T47D (cell line): ENCODE results near the gene RPIA.
A peak's percentile ranks its signal among the peaks of the same experiment; 100 is the strongest.

Experiments used
- DNase-seq, 2 experiments: peaks; one replicate each; pipeline versions ENCODE4 v3.0.0 to v3.0.0-alpha.2; 2011 to 2012; ENCODE audit warnings: low read depth in 1 of 2, low spot score in 1 of 2
- JUND ChIP-seq: IDR thresholded peaks from 2 replicates; pipeline ENCODE4 v1.6.1; 2012; ENCODE audit warnings: low read depth
- in situ Hi-C: cut with HindIII; loops from 2 replicates; pipeline ENCODE4 v1.10.0; 2016; ENCODE audit warnings: low sequenced_read_pairs, low pct_unique_long_range_greater_than_20kb

Gene RPIA

DNA sequence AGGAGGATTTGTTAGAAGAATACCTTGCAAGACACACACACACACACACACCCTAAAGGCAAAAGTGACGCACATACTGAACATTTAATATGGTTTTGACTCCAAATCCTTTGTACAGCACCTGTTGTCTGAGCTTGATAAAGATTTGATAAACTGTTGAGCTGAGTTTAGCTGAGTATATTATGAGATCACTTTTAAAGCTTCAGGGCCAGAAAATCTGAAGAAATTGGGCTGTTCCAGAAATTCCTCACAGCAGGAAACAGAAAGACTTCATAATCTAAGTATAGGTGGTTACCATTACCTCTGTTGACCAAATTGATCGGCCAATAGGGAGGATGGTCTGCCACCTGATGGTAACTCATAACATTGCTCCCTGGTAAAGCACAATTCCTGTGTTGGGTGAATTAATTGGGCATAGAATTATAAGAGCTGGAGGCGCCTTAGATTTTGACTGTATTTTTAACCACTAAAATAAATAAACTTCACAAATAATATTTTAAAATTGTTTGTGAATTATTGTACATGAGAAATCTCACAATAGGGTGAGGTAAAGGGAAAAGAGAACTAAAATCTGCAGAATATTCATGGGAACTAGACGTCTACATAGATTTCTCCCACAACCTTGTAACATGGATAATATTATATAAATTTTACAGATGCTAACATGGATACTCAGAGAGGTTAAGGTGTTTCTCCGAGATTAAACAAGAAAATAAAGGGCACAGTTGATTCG lies 21.8 kb upstream of the RPIA start:
- TF ChIP-seq JUND: no peak
- in situ Hi-C loops: no loop called here

DNA sequence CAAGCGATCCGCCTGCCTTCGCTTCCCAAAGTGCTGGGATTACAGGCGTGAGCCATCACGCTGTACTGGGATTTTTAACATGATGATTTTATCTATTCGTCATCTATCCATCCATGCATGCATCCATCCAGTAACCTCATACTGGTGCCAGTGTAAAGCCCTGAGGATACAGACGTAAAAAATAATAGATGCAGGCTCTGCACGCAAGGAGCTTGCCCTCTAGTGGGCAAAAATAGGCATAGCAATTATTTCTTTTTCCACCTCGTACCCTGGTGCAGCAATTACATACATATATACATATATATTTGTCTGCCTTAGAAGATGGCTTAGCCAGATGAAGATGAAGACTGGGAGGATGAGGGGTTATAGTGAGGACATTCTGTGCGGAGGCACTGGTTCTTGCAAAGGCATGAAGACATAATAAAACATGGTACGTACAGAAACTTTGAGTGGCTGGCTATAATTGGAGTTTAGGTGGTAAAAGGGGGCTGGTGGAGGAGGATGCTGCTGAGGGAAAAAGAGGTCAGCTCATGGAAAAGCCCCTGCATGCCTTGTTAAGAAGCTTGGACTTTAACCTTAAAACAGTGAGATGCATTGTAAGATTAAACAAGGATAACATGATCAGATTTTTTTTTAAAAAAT lies 19.6 kb upstream of the RPIA start:
- in situ Hi-C loops: no loop called here
- TF ChIP-seq JUND: no peak
- peak; percentile 23 to 65 for DNase-seq

More for the DNA sequence above, 21.8 kb upstream of the RPIA start:
- DNase-seq: peak; percentile 34 to 66

DNA sequence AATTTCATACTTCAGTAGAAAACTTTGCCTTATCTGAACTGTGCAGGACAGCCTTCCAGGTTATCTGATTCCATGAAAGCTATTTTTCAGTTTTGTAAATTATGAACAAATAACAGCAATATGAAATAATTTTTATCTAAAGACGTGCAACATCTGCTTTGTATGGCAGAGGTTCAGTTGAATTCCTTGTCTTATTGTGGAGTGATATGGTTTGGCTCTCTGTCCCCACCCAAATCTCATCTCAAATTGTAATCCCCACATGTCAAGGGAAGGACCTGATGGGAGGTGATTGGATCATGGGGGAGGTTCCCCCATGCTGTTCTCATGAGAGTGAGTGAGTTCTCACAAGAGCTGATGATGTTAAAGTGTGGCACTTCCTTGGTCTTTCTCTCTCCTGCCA lies 18.1 kb upstream of the RPIA start:
- in situ Hi-C loops: no loop called here
- no peak for DNase-seq
- no peak for TF ChIP-seq JUND

- in situ Hi-C loops: no loop called here
- no peak for DNase-seq
- TF ChIP-seq JUND: no peak
These were observed 11.1 kb upstream of the RPIA start for GRCh38 chr2:88680266-88680902.

DNA sequence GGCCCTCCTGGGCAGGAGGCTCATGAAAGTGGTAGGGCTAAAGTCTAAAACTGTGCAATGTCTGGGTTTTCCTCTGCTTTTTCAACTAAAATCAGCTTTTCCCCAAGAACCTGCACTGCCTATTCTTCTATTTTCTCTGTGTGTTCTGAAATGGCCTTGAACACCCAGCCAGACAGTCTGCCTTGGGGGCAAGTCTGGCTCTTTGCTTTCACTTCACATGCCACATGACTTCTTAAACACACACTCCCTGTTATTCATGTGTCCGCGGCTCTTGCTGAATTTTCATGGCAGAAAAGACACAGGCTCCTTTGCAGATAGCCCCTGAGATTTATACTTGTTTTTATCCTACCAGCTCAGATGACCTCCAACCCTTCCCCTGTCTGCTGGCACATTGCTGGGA lies 10.6 kb upstream of the RPIA start:
- peak in 1 of 2 experiments; percentile 6 for DNase-seq
- TF ChIP-seq JUND: no peak
- in situ Hi-C loops: no loop called here

- peak in 1 of 2 experiments; percentile 16 for DNase-seq
- in situ Hi-C loops: no loop called here
- no peak for TF ChIP-seq JUND
These were observed 8.1 kb upstream of the RPIA start for GRCh38 chr2:88683160-88684021.

GRCh38 chr2:88684519-88684918 lies 7.0 kb upstream of the RPIA start:
- DNase-seq: no peak
- no peak for TF ChIP-seq JUND
- in situ Hi-C loops: no loop called here

DNA sequence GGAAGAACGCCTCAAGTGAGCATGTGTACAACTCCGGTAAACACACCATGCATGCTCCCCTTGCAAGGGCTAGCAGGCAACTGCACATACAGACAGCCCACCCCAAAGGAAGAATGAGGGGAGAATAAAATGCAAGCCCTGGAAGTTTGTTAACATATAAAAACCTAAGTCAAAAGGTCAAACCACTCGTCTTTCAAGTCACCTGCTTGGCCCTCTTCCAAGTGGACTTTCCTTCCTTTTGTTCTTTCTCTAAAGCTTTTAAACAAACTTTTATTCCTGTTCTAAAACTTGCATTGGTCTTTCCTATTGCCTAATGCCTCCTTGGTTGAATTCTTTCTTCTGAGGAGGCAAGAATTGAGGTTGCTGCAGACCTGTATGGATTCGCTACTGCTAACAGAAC lies 5.2 kb upstream of the RPIA start:
- no peak for TF ChIP-seq JUND
- no peak for DNase-seq
- in situ Hi-C loops: no loop called here

DNA sequence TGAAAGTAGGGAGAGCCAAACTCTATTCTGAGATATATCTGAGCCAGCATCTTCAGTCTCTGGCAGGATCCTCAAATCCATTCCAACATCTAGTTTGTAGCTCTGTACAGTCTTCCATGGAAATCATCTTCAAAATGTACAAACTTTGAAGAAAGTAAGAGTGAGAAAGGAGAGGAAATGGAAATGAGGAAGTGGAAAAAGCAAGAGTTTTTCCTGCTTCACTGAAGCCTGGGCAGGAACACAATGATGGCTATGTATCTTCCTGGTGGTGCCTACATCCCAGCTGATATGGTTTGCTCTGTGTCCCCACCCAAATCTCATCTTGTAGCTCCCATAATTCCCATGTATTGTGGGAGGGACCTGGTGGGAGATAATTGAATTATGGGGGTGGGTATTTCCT lies 4.1 kb upstream of the RPIA start:
- in situ Hi-C loops: no loop called here
- no peak for DNase-seq
- TF ChIP-seq JUND: no peak

DNA sequence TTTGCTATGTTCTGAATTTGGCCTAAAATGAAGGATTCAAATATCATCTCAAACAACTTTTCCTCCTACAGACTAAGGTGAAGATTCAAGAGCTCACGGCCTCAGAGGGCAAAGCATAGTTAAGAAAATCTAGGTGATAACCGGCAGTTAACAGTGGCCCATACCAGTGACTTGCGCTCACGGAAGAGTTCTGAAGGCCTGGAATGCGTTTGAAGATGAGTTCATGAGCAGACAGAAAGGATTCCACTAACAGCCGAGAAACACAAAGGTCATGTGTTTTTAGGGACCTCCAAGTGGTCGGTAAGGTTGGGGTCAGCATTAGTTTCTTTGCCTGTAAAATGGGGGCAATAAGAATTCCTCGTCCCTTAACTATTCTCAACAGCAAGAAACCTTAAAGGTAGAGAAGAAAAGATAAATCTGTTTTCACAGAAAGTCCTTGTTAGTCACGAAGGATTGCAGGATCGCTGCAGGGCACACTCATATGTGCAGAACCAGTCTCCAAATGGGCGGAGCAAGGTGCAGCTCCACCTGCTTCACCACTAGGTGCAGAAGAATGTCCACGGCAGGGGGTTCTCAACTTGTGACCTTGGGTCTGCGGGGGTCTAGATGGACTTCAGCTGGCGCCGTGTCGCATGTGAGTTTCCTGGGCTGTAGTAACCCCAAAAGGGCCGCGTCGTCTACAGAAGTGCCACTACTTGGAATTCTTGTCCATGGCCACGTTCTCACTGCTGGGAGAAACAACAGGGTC lies 708 bp upstream of the RPIA start:
- in situ Hi-C loops: no loop called here
- TF ChIP-seq JUND: no peak
- peak; percentile 40 to 81 for DNase-seq

- TF ChIP-seq JUND: no peak
- no peak for DNase-seq
- in situ Hi-C loops: no loop called here
These were observed 714 bp downstream of the RPIA start for GRCh38 chr2:88692187-88692586.

DNA sequence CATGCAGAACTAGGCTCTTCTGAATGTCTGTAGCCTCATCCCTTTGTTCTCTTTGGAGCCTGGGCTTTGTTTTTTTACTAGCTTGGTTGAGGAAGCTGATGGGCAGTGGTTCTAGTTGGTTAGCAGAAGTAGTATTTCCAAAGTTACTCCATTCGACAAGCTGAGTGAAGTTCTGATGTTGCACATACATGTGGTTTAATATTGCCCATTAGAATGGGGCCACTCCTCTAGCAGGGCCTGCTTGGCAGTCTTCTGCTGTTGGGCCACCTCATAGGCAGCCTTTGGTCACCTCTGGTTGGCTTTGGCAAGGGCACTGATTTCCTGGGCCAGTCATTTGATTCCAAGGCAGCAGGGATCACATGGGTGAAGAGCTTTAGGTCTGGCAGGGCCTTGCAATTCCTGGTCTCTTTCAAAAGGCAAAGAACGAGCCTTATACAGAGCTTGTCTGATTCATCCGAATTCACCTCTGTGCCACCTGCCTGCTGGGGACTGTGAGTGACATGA lies 2.5 kb downstream of the RPIA start:
- in situ Hi-C loops: no loop called here
- no peak for TF ChIP-seq JUND
- DNase-seq: no peak
